ENCODE results near the gene P2RX1. TPM values are rescaled to one million over a fixed set of nuclear protein-coding genes. Genes with fewer than 3 reads are reported as not detected.

Gene P2RX1
- total RNA-seq, 4 donors from 2014 or later: 1.2 to 13.0 (median 2.1) TPM

- DNase-seq: peak; percentile 66
- Histone ChIP-seq H3K27ac (peak overlapping the region; percentile 70 to 94 (median 90)), H3K4me3 (peak overlapping the region; percentile 54 to 91 (median 62)), H3K36me3 (no peaks in the 10 kb centered on the region), H3K4me1 (peaks cover 74 to 91% (median 84%) of the 10 kb centered on the region in 3 donors), H3K27me3 (no peaks in the 10 kb centered on the region), H3K9me3 (no peaks in the 10 kb centered on the region)
- whole genome bisulfite sequencing, 2 donors: 0% methylated on average over 21 of the region's 96 CpGs; no CpG with 5 or more reads in 1 of the 2 donors
- intact Hi-C loops (cut with DNase I): no loop called here
- TF ChIP-seq CTCF (IDR thresholded peaks at IDR 0.05) (no peak), POLR2A (IDR thresholded peaks at IDR 0.05) (no peak)
Observed at GRCh38 chr17:3892095-3892998, 23.9 kb downstream of the P2RX1 start.

GRCh38 chr17:3891626-3892094 is 24.6 kb downstream of the P2RX1 start:
- no peaks in the 10 kb centered on the region for H3K27me3 ChIP-seq
- no peaks in the 10 kb centered on the region for H3K36me3 ChIP-seq
- H3K27ac ChIP-seq: peak overlapping the region in 3 of 4 donors; percentile 88 to 94 (median 92)
- no peaks in the 10 kb centered on the region for H3K9me3 ChIP-seq
- 44 to 52% methylated on average over 9 of the region's 12 CpGs for WGBS, 2 donors
- TF ChIP-seq POLR2A (IDR thresholded peaks at IDR 0.05): no peak
- TF ChIP-seq CTCF (IDR thresholded peaks at IDR 0.05): no peak
- H3K4me3 ChIP-seq: peak overlapping the region; percentile 54 to 91 (median 62)
- intact Hi-C loops (cut with DNase I): no loop called here
- peaks cover 78 to 97% (median 91%) of the 10 kb centered on the region in 3 donors for H3K4me1 ChIP-seq
- DNase-seq: no peak

GRCh38 chr17:3890878-3891219 is 25.4 kb downstream of the P2RX1 start:
- DNase-seq: no peak
- TF ChIP-seq CTCF (IDR thresholded peaks at IDR 0.05) (no peak), POLR2A (IDR thresholded peaks at IDR 0.05) (no peak)
- 44 to 57% methylated on average over 2 to 4 of the region's 4 CpGs for WGBS, 2 donors
- peak overlapping the region; percentile 86 to 94 (median 90) for H3K27ac ChIP-seq
- H3K4me1 ChIP-seq: peaks cover 78 to 97% (median 90%) of the 10 kb centered on the region in 3 donors
- no peaks in the 10 kb centered on the region for H3K36me3 ChIP-seq
- no peak overlapping the region for H3K4me3 ChIP-seq
- intact Hi-C loops (cut with DNase I): no loop called here
- no peaks in the 10 kb centered on the region for H3K9me3 ChIP-seq
- H3K27me3 ChIP-seq: no peaks in the 10 kb centered on the region

- no peak for DNase-seq
- no peak for TF ChIP-seq CTCF (IDR thresholded peaks at IDR 0.05)
- no peak for TF ChIP-seq POLR2A (IDR thresholded peaks at IDR 0.05)
- H3K4me3 ChIP-seq: peak overlapping the region in 1 of 4 donors; percentile 21
- intact Hi-C loops (cut with DNase I): no loop called here
- peaks cover 0 to 2% (median 0%) of the 10 kb centered on the region in 3 donors for H3K36me3 ChIP-seq
- H3K27me3 ChIP-seq: no peaks in the 10 kb centered on the region
- peaks cover 72 to 97% (median 86%) of the 10 kb centered on the region in 3 donors for H3K4me1 ChIP-seq
- no peaks in the 10 kb centered on the region for H3K9me3 ChIP-seq
- WGBS, 2 donors: 29 to 37% methylated on average over 12 to 19 of the region's 22 CpGs
- H3K27ac ChIP-seq: peak overlapping the region; percentile 86 to 94 (median 90)
Observed at GRCh38 chr17:3890082-3890877, 26.0 kb downstream of the P2RX1 start.

Measured in esophagus squamous epithelium (tissue), 5 donors.